Measurements from ENCODE around the gene SPATS2. TPM values are rescaled to one million over a fixed set of nuclear protein-coding genes. Genes with fewer than 3 reads are reported as not detected.

SPATS2 gene
- total RNA-seq, 1 experiment from 2014 or later, result 50.7 TPM

- Histone ChIP-seq H3K4me2 (ENCODE audit: low read depth, low read length, poor library complexity, severe bottlenecking) (no peak overlapping the region), H3K27ac (ENCODE audit: low read length) (no peak overlapping the region), H3K4me1 (ENCODE audit: low read length) (peaks cover 14% of the 10 kb centered on the region), H2AFZ (ENCODE audit: low read length) (no peak overlapping the region), H3K9me2 (replicated peaks; ENCODE audit: insufficient read depth, low read length) (no peaks in the 10 kb centered on the region), H3K9ac (ENCODE audit: low read length) (no peak overlapping the region), H3K9me3 (ENCODE audit: low read length) (no peaks in the 10 kb centered on the region), H3K4me3 (ENCODE audit: low read length) (no peak overlapping the region), H3K27me3 (ENCODE audit: low read length) (no peaks in the 10 kb centered on the region), H3K79me2 (ENCODE audit: low read length) (no peaks in the 10 kb centered on the region), H3K36me3 (ENCODE audit: insufficient read depth, low read length) (no peaks in the 10 kb centered on the region), H4K20me1 (ENCODE audit: insufficient read depth, low read depth, low read length) (0 out of 2 replicates have a peak, but pooled peaks cover 3% of the 10 kb centered on the region)
- no peak for DNase-seq
Observed at GRCh38 chr12:49542592-49543160, 175.4 kb downstream of the SPATS2 start.

- Histone ChIP-seq H3K27me3 (ENCODE audit: low read length) (no peaks in the 10 kb centered on the region), H3K36me3 (ENCODE audit: insufficient read depth, low read length) (no peaks in the 10 kb centered on the region), H2AFZ (ENCODE audit: low read length) (no peak overlapping the region), H3K27ac (ENCODE audit: low read length) (no peak overlapping the region), H3K4me1 (ENCODE audit: low read length) (peaks cover 7% of the 10 kb centered on the region), H3K9me2 (replicated peaks; ENCODE audit: insufficient read depth, low read length) (no peaks in the 10 kb centered on the region), H4K20me1 (ENCODE audit: insufficient read depth, low read depth, low read length) (0 out of 2 replicates have a peak, but pooled peaks cover 3% of the 10 kb centered on the region), H3K79me2 (ENCODE audit: low read length) (no peaks in the 10 kb centered on the region), H3K4me3 (ENCODE audit: low read length) (no peak overlapping the region), H3K9ac (ENCODE audit: low read length) (no peak overlapping the region), H3K9me3 (ENCODE audit: low read length) (no peaks in the 10 kb centered on the region), H3K4me2 (ENCODE audit: low read depth, low read length, poor library complexity, severe bottlenecking) (no peak overlapping the region)
- DNase-seq, result no peak
Observed at GRCh38 chr12:49543221-49543913, 176.1 kb downstream of the SPATS2 start.

- no peak overlapping the region for H3K4me2 ChIP-seq (ENCODE audit: low read depth, low read length, poor library complexity, severe bottlenecking)
Observed at GRCh38 chr12:49543914-49544815, 176.9 kb downstream of the SPATS2 start.

GRCh38 chr12:49545815-49546214, 178.6 kb downstream of the SPATS2 start:
- no peaks in the 10 kb centered on the region for H3K79me2 ChIP-seq (ENCODE audit: low read length)
- no peak overlapping the region for H3K27ac ChIP-seq (ENCODE audit: low read length)
- H3K27me3 ChIP-seq (ENCODE audit: low read length), result no peaks in the 10 kb centered on the region
- no peak overlapping the region for H2AFZ ChIP-seq (ENCODE audit: low read length)
- H3K4me2 ChIP-seq (ENCODE audit: low read depth, low read length, poor library complexity, severe bottlenecking), result no peak overlapping the region
- no peaks in the 10 kb centered on the region for H3K4me1 ChIP-seq (ENCODE audit: low read length)
- H3K36me3 ChIP-seq (ENCODE audit: insufficient read depth, low read length), result no peaks in the 10 kb centered on the region
- H3K9me3 ChIP-seq (ENCODE audit: low read length), result no peaks in the 10 kb centered on the region
- H3K9me2 ChIP-seq (replicated peaks; ENCODE audit: insufficient read depth, low read length), result no peaks in the 10 kb centered on the region
- no peak for DNase-seq
- no peak overlapping the region for H3K4me3 ChIP-seq (ENCODE audit: low read length)
- 0 out of 2 replicates have a peak, but pooled peaks cover 3% of the 10 kb centered on the region for H4K20me1 ChIP-seq (ENCODE audit: insufficient read depth, low read depth, low read length)
- no peak overlapping the region for H3K9ac ChIP-seq (ENCODE audit: low read length)

More at GRCh38 chr12:49543914-49544815, 176.9 kb downstream of the SPATS2 start:
- Histone ChIP-seq H4K20me1 (ENCODE audit: insufficient read depth, low read depth, low read length) (0 out of 2 replicates have a peak, but pooled peaks cover 3% of the 10 kb centered on the region), H3K9ac (ENCODE audit: low read length) (no peak overlapping the region), H3K27ac (ENCODE audit: low read length) (no peak overlapping the region), H3K79me2 (ENCODE audit: low read length) (no peaks in the 10 kb centered on the region), H3K9me3 (ENCODE audit: low read length) (no peaks in the 10 kb centered on the region), H3K36me3 (ENCODE audit: insufficient read depth, low read length) (no peaks in the 10 kb centered on the region), H3K4me1 (ENCODE audit: low read length) (peaks cover 7% of the 10 kb centered on the region), H2AFZ (ENCODE audit: low read length) (no peak overlapping the region), H3K9me2 (replicated peaks; ENCODE audit: insufficient read depth, low read length) (no peaks in the 10 kb centered on the region), H3K27me3 (ENCODE audit: low read length) (no peaks in the 10 kb centered on the region), H3K4me3 (ENCODE audit: low read length) (no peak overlapping the region)
- no peak for DNase-seq

- H3K9me2 ChIP-seq (replicated peaks; ENCODE audit: insufficient read depth, low read length), result no peaks in the 10 kb centered on the region
- no peaks in the 10 kb centered on the region for H3K4me1 ChIP-seq (ENCODE audit: low read length)
- DNase-seq, result no peak
- no peak overlapping the region for H3K4me2 ChIP-seq (ENCODE audit: low read depth, low read length, poor library complexity, severe bottlenecking)
- no peak overlapping the region for H2AFZ ChIP-seq (ENCODE audit: low read length)
- no peak overlapping the region for H3K27ac ChIP-seq (ENCODE audit: low read length)
- no peaks in the 10 kb centered on the region for H3K27me3 ChIP-seq (ENCODE audit: low read length)
- H3K36me3 ChIP-seq (ENCODE audit: insufficient read depth, low read length), result no peaks in the 10 kb centered on the region
- H3K9me3 ChIP-seq (ENCODE audit: low read length), result no peaks in the 10 kb centered on the region
- H4K20me1 ChIP-seq (ENCODE audit: insufficient read depth, low read depth, low read length), result 0 out of 2 replicates have a peak, but pooled peaks cover 3% of the 10 kb centered on the region
- H3K79me2 ChIP-seq (ENCODE audit: low read length), result no peaks in the 10 kb centered on the region
- H3K9ac ChIP-seq (ENCODE audit: low read length), result no peak overlapping the region
- no peak overlapping the region for H3K4me3 ChIP-seq (ENCODE audit: low read length)
Observed at GRCh38 chr12:49546481-49546880, 179.2 kb downstream of the SPATS2 start.

GRCh38 chr12:49547090-49547690, 179.9 kb downstream of the SPATS2 start:
- no peaks in the 10 kb centered on the region for H3K79me2 ChIP-seq (ENCODE audit: low read length)
- no peak overlapping the region for H3K4me2 ChIP-seq (ENCODE audit: low read depth, low read length, poor library complexity, severe bottlenecking)
- no peaks in the 10 kb centered on the region for H3K36me3 ChIP-seq (ENCODE audit: insufficient read depth, low read length)
- H3K9ac ChIP-seq (ENCODE audit: low read length), result no peak overlapping the region
- H3K27me3 ChIP-seq (ENCODE audit: low read length), result no peaks in the 10 kb centered on the region
- H2AFZ ChIP-seq (ENCODE audit: low read length), result no peak overlapping the region
- H3K4me1 ChIP-seq (ENCODE audit: low read length), result no peaks in the 10 kb centered on the region
- H3K27ac ChIP-seq (ENCODE audit: low read length), result no peak overlapping the region
- no peak for DNase-seq
- no peaks in the 10 kb centered on the region for H3K9me3 ChIP-seq (ENCODE audit: low read length)
- H3K9me2 ChIP-seq (replicated peaks; ENCODE audit: insufficient read depth, low read length), result no peaks in the 10 kb centered on the region
- H3K4me3 ChIP-seq (ENCODE audit: low read length), result no peak overlapping the region
- H4K20me1 ChIP-seq (ENCODE audit: insufficient read depth, low read depth, low read length), result no peaks in the 10 kb centered on the region

- no peak overlapping the region for H3K4me2 ChIP-seq (ENCODE audit: low read depth, low read length, poor library complexity, severe bottlenecking)
- H3K9me2 ChIP-seq (replicated peaks; ENCODE audit: insufficient read depth, low read length), result no peaks in the 10 kb centered on the region
- H3K4me3 ChIP-seq (ENCODE audit: low read length), result no peak overlapping the region
- no peak for DNase-seq
- no peak overlapping the region for H2AFZ ChIP-seq (ENCODE audit: low read length)
- H3K9ac ChIP-seq (ENCODE audit: low read length), result no peak overlapping the region
- no peaks in the 10 kb centered on the region for H3K9me3 ChIP-seq (ENCODE audit: low read length)
- H3K36me3 ChIP-seq (ENCODE audit: insufficient read depth, low read length), result no peaks in the 10 kb centered on the region
- H3K27me3 ChIP-seq (ENCODE audit: low read length), result no peaks in the 10 kb centered on the region
- no peak overlapping the region for H3K27ac ChIP-seq (ENCODE audit: low read length)
- H3K79me2 ChIP-seq (ENCODE audit: low read length), result no peaks in the 10 kb centered on the region
- H3K4me1 ChIP-seq (ENCODE audit: low read length), result no peaks in the 10 kb centered on the region
- H4K20me1 ChIP-seq (ENCODE audit: insufficient read depth, low read depth, low read length), result no peaks in the 10 kb centered on the region
Observed at GRCh38 chr12:49548481-49548821, 181.2 kb downstream of the SPATS2 start.
